HG03354 (cell line): Measurements from ENCODE around the gene MADCAM1.

Experiments
- ATAC-seq: cut with Tn5 transposase; IDR thresholded peaks from one replicate; pipeline ENCODE4 v1.9.1; 2021; ENCODE audit warnings: mild to moderate bottlenecking; ENCODE audit not compliant: unreplicated experiment, poor library complexity, severe bottlenecking

MADCAM1 gene

GRCh38 chr19:543910-544608, 47.8 kb downstream of the MADCAM1 start, which contains the start of gene GZMM:
Gene GZMM, plus strand, starts transcription at chr19:544053. Its CDS starts 19 bp downstream, at chr19:544072.
- ATAC-seq = no peak

- ATAC-seq = no peak
Measured at GRCh38 chr19:547117-547516, 50.8 kb downstream of the MADCAM1 start.

GRCh38 chr19:547836-548720, 51.8 kb downstream of the MADCAM1 start:
- no peak for ATAC-seq

GRCh38 chr19:548886-549830, 52.9 kb downstream of the MADCAM1 start:
- no peak for ATAC-seq

GRCh38 chr19:554817-555216, 58.5 kb downstream of the MADCAM1 start:
- no peak for ATAC-seq
